Left lobe of liver (tissue), 2 donors: Measurements from ENCODE around the gene APBB2. TPM values are rescaled to one million over a fixed set of nuclear protein-coding genes. Genes with fewer than 3 reads are reported as not detected.

Source experiments
- ATAC-seq: fragments of 200-7000 bp; cut with Tn5 transposase; one replicate; pipeline ENCODE4 v1.9.1; 2020; ENCODE audit warnings: mild to moderate bottlenecking, moderate library complexity
- DNase-seq: peaks from one replicate; pipeline ENCODE4 v3.0.0-alpha.2; 2020; ENCODE audit warnings: low spot score
- total RNA-seq: library from RNA; stranded (reverse); gene quantifications from one replicate; pipeline ENCODE4 v1.2.1, GENCODE V29; 2021
- donor health status: DM: no; HTN: no; CAD: no; lungs with moderate emphysema.
- donor health status: DM: no; HTN: yes; CAD: no.

APBB2 gene
- total RNA-seq, 1 donor from 2014 or later = 26.2 TPM

GRCh38 chr4:41110050-41110449 lies 104.3 kb downstream of the APBB2 start:
- DNase-seq (peak; percentile 72), ATAC-seq (peak; percentile 66)

- DNase-seq (no peak), ATAC-seq (no peak)
Observed at GRCh38 chr4:41108481-41108880, 105.9 kb downstream of the APBB2 start.

GRCh38 chr4:41106694-41107419 lies 107.5 kb downstream of the APBB2 start:
- ATAC-seq (no peak), DNase-seq (no peak)

- ATAC-seq (peak; percentile 18), DNase-seq (no peak)
Observed at GRCh38 chr4:41106081-41106480, 108.3 kb downstream of the APBB2 start.

- peak; percentile 31 for ATAC-seq
- no peak for DNase-seq
Observed at GRCh38 chr4:41104155-41104554, 110.2 kb downstream of the APBB2 start.

DNA sequence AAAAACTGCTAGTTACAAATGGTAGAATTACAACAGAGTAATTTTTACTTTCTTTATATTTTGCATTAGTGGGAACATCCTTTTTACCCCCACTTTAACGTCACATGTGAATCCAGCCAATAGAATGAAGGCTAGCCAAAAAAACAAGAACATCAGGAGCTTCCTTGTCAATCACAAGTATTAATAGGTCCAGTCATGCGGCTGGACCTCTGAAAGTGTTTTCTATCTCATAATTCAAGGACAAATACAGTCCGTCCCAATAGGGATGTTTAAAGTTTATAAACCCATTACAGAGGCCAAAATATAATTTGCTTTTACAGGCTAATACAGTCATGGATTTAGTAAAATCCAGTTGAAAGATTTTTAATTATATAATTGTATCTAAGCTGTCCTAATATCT lies 110.7 kb downstream of the APBB2 start:
- DNase-seq (no peak), ATAC-seq (no peak)

DNA sequence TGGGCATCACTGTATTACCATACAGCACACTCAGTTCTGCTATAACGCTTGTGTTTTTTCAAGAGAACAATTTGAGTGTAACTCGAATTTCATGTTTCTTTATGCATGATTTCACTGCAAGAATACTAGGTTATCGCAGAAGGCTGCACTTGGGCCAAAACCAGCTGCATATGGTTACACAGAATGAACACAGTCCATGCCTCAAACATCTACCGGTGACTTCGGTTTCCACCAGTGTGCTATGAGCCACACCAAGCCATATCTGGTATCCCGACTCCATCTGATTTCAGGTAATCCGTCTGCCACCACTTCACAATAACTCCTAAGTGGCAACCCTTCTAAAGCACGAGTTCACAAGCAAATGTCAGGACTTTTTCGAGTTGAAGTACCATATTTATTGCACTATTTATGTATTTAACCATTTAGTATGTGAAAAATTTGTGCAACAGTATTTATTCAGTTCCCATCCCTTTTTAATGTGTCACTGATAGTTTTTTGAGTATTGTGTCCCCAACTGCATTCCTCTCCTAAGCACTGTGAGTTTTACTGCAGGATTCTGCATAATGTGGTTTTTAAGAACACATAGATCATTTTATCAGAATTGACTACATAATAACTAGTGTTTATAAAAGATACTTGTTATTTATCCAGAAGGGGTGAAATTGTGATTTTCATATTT lies 111.8 kb downstream of the APBB2 start:
- DNase-seq (no peak), ATAC-seq (no peak)

GRCh38 chr4:41098093-41099048 lies 116.0 kb downstream of the APBB2 start:
- no peak for DNase-seq
- peak; percentile 62 for ATAC-seq

DNA sequence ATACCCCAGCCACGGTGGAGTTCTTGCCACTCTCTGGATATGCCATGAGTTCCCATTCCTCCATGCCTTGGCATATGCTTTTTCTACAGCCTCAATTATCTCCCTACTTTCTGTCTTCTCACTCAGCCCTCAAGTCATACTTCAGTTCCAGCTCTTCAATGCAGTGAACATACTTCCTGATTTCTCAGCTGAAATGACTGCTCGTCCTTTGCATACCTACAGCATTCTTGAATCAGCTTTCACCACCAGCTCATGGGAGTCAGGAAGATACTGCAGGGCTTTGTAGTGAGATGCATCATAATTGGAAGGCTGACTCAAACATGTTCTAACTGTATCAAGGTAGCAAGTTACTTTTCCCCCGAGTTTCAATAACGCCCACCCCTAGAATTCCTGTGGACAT lies 118.4 kb downstream of the APBB2 start:
- no peak for ATAC-seq

DNA sequence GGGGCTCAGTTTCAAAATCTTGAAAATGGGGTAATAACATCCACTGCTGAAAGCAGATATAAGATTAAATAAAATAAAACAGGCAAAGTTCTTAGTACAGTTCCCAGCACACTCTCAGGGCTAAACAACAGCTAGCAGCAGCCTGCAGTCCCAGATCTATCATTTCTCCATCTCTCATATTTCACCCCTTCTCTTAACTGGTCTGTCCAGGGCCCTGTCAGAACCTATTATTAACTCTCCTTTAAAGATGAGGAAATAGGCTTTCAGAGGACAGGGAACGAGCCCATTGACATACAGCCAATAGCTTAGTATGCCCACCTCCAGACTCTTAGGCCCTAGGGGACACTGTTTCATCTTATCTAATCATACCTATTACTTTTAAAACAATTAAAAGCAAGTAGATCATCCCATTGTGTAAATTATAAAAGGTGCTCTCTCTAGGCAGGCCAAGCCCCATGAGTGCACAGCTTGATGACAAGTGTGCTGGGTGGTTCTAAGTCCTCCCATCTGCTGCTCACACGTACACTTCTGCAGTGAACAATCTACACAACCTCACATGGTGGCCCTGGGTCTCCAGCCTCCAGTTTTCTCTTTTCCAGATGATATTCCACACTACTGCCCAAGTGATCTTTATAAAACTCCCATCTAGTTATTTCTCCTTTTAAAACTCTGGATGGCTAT lies 119.0 kb downstream of the APBB2 start:
- ATAC-seq (no peak), DNase-seq (no peak)

More for the DNA sequence above, 118.4 kb downstream of the APBB2 start:
- no peak for DNase-seq

DNA sequence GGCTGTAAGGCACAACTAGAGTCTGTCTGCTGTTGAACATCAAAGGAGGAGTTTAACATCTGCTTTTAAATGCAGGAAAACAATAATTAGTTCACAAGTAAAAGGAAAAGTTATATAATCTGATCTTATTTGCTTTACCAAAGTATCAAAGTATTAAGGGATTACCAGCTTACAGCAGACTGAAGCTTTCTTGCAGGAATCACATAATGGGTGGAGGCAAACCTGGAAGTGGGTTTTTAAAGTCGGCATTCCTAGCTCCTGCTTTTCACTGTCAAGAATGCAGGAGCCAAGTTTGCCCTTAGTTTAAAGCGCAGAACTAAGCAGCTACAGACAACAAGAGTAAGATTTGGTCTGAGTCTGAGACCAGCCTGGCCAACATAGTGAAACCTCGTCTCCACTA lies 122.2 kb downstream of the APBB2 start:
- no peak for DNase-seq
- no peak for ATAC-seq

DNA sequence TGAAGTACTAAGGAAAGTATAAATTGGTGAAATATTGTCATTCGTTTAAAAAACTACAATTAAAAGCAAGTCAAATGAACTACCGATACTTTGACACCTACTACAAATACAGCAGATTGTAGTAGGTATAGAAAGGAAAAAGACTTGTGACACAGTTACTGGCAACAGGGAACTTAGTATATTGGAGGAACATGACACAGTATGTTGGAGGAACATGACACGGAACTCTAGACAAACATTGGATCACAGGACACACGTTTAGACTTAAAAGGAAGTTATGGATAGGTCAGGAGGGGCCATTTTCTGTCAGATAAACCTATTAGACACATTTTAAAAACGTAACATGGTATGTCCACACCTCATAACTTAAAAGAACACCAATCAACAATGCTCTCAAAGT lies 132.5 kb downstream of the APBB2 start:
- no peak for DNase-seq
- no peak for ATAC-seq

GRCh38 chr4:41080976-41081375 lies 133.4 kb downstream of the APBB2 start:
- no peak for DNase-seq
- peak; percentile 11 for ATAC-seq

DNA sequence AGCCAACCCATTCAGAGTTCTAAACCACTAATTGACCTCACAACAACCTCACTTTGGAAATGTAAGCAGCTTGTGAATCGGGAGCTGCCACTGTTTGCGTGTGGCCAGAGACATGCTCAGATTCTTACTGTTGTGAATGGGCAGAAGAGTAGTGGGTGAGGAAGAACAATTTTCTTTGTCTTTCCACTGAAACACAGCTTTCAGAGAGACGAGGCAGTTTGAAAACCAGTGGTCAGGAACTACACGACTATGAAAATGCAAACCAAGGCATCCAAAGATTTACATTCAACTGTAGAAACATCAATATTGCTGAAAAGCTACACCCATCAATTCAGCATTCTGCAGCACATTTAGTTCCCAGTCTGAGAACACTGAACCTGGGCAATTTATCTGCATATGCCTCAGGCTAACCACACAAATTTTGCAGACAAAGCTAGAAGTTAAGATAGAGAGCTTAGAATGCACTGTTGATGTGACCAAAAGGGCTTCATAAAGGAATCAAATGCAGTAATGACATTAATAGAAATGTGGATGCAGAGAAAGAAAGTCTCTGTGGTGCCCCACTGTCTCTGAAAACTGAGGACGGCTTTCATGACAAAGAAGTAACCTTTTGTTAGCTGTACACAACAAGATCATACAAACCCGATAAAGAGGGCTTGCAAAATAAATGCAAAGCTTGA lies 134.3 kb downstream of the APBB2 start:
- DNase-seq = no peak
- no peak for ATAC-seq

DNA sequence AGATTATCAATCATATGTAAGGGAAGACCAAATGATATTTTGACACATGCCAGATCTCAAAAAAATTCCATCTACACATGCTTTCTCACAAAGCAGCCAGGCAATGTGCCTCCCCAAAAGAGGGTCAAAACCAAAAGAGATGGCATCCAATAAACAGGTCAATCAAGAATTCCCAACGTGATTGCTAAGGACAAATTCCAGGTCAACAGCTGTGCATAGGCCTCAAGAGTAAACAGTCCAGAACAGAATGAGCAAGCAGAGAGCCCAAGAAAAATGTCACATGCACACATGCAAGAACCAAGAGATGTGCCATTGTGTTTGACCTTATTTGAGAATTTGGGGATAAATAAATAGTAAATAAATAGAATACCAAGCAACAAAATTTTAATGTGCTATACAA lies 136.7 kb downstream of the APBB2 start:
- DNase-seq (no peak), ATAC-seq (peak; percentile 88)

DNA sequence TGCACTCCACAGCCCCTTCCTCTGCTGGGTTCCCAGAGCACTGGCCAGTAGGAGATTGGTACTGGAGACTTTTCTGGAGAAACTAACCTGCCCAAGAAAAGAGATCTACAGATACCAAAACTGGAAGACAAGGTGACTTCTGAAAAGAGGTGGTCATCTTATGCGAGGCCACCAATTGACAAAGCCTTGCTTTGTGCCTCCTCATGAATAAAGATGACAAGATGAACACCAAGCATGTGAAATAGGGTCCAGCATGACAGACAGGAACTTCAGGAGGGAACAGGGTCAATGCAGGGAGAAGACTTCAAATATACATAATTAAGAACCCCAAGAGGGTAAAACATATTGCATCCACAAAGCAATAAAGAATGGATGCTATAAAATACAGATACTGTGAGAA lies 137.9 kb downstream of the APBB2 start:
- DNase-seq (no peak), ATAC-seq (no peak)

GRCh38 chr4:41074215-41074614 lies 140.1 kb downstream of the APBB2 start:
- DNase-seq (no peak), ATAC-seq (no peak)

- no peak for DNase-seq
- no peak for ATAC-seq
Observed at GRCh38 chr4:41072021-41072777, 142.1 kb downstream of the APBB2 start.

GRCh38 chr4:41070516-41071281 lies 143.6 kb downstream of the APBB2 start:
- DNase-seq = no peak
- ATAC-seq = no peak
